Kidney glomerular epithelial cell (primary cell): ENCODE measurements around the gene CRY1.

ENCODE experiments used
- DNase-seq: peaks from one replicate; lab custom pipeline; 2025; lab: John Stamatoyannopoulos, UW

CRY1 gene

GRCh38 chr12:107093417-107094182, at the start of gene CRY1:
Gene CRY1, minus strand, starts transcription at chr12:107093549. Its CDS starts 588 bp downstream, at chr12:107092961.
- DNase-seq: peak; percentile 91

- no peak for DNase-seq
These were observed 46.4 kb upstream of the CRY1 start for GRCh38 chr12:107139787-107140186.

GRCh38 chr12:107138990-107139389, 45.6 kb upstream of the CRY1 start:
- no peak for DNase-seq

- DNase-seq: no peak
These were observed 41.8 kb upstream of the CRY1 start for GRCh38 chr12:107135177-107135576.

- no peak for DNase-seq
These were observed 41.2 kb upstream of the CRY1 start for GRCh38 chr12:107134558-107134957.

- DNase-seq: no peak
These were observed 40.1 kb upstream of the CRY1 start for GRCh38 chr12:107133462-107133861.

GRCh38 chr12:107131832-107132616, 38.7 kb upstream of the CRY1 start:
- DNase-seq: peak; percentile 72

- DNase-seq: no peak
These were observed 37.7 kb upstream of the CRY1 start for GRCh38 chr12:107130830-107131611.

- DNase-seq: no peak
These were observed 36.1 kb upstream of the CRY1 start for GRCh38 chr12:107129315-107129930.

GRCh38 chr12:107127482-107128430, 34.4 kb upstream of the CRY1 start:
- DNase-seq: no peak

- peak; percentile 2 for DNase-seq
These were observed 33.6 kb upstream of the CRY1 start for GRCh38 chr12:107126796-107127481.

- no peak for DNase-seq
These were observed 32.5 kb upstream of the CRY1 start for GRCh38 chr12:107125833-107126232.

- DNase-seq: no peak
These were observed 29.2 kb upstream of the CRY1 start for GRCh38 chr12:107122452-107122958.

- no peak for DNase-seq
These were observed 25.7 kb upstream of the CRY1 start for GRCh38 chr12:107119091-107119490.

GRCh38 chr12:107118624-107119023, 25.3 kb upstream of the CRY1 start:
- DNase-seq: no peak

GRCh38 chr12:107115119-107115518, 21.8 kb upstream of the CRY1 start:
- no peak for DNase-seq

- no peak for DNase-seq
These were observed 18.0 kb upstream of the CRY1 start for GRCh38 chr12:107111314-107111713.

- no peak for DNase-seq
These were observed 16.7 kb upstream of the CRY1 start for GRCh38 chr12:107109726-107110719.

GRCh38 chr12:107108995-107109508, 15.7 kb upstream of the CRY1 start:
- DNase-seq: no peak
